HEK293 (cell line): ENCODE measurements around the gene USP21.

ENCODE experiments used
- CTCF ChIA-PET: fragments of 350-600 bp; formaldehyde crosslinking; extraction: SDS; loops from one replicate; lab custom pipeline; 2021; ENCODE audit warnings: antibody characterized with exemption; lab: Yijun Ruan, JAX
- POLR2A ChIA-PET: fragments of 300-600 bp; formaldehyde crosslinking; extraction: SDS; loops from one replicate; lab custom pipeline; 2020; ENCODE audit warnings: antibody characterized with exemption, inconsistent platforms; lab: Yijun Ruan, JAX
- H3K27ac ChIP-seq: fragments of 200-500 bp; sonication (Bioruptor generic); 2 replicates; pipeline ENCODE4 v1.5.1; 2014; ENCODE audit warnings: low read depth, low read length, control low read depth, inconsistent platforms; ENCODE audit errors: extremely low read depth
- H3K36me3 ChIP-seq, 2 experiments: fragments of 200-500 bp in 1 of 2; sonication (Bioruptor generic) in 1 of 2; 1 replicate in 1 of 2; 2 replicates in 1 of 2; pipeline ENCODE4 v1.5.1; 2014 to 2017; ENCODE audit warnings: inconsistent platforms in 2 of 2, low read length in 2 of 2; ENCODE audit not compliant: control insufficient read depth in 2 of 2, insufficient read depth in 1 of 2
- H3K4me1 ChIP-seq: fragments of 200-500 bp; sonication (Bioruptor generic); 2 replicates; pipeline ENCODE4 v1.5.1; 2014; ENCODE audit warnings: mild to moderate bottlenecking, low read length, inconsistent platforms; ENCODE audit not compliant: control insufficient read depth, insufficient read depth
- H3K4me3 ChIP-seq: 2 replicates; pipeline ENCODE4 v1.5.1; 2011; ENCODE audit warnings: low read depth, mild to moderate bottlenecking, control low read depth, low read length, moderate library complexity
- H3K9me3 ChIP-seq: fragments of 200-500 bp; sonication (Bioruptor generic); 2 replicates; pipeline ENCODE4 v1.5.1; 2014; ENCODE audit warnings: low read depth, low read length, inconsistent platforms; ENCODE audit not compliant: control insufficient read depth, insufficient read depth
- AEBP2 ChIP-seq: fragments of 450-650 bp; formaldehyde crosslinking; IDR thresholded peaks from 2 replicates; pipeline ENCODE4 v1.5.1; 2016; ENCODE audit warnings: missing biosample characterization, missing genetic modification characterization, borderline replicate concordance
- KLF16 ChIP-seq: fragments of 450-650 bp; formaldehyde crosslinking; IDR thresholded peaks from 2 replicates; pipeline ENCODE4 v1.5.1; 2017; ENCODE audit warnings: missing biosample characterization, missing genetic modification characterization
- ZNF155 ChIP-seq: fragments of 450-650 bp; formaldehyde crosslinking; IDR thresholded peaks from 2 replicates; pipeline ENCODE4 v1.5.1; 2016; ENCODE audit warnings: missing biosample characterization, missing genetic modification characterization
- ZNF239 ChIP-seq: fragments of 450-650 bp; formaldehyde crosslinking; IDR thresholded peaks from 2 replicates; pipeline ENCODE4 v1.5.1; 2016; ENCODE audit warnings: missing biosample characterization, missing genetic modification characterization
- ZNF274 ChIP-seq, 2 experiments: fragments of 200-500 bp in 1 of 2; fragments of 450-650 bp in 1 of 2; sonication (Bioruptor generic) in 1 of 2; formaldehyde crosslinking in 1 of 2; IDR thresholded peaks; 2 replicates each; pipeline versions ENCODE4 v1.5.1 to v1.6.1; 2014 to 2016; ENCODE audit warnings: borderline replicate concordance in 1 of 2, inconsistent platforms in 1 of 2, low read length in 1 of 2, missing biosample characterization in 1 of 2, missing genetic modification characterization in 1 of 2
- ZNF48 ChIP-seq: fragments of 450-650 bp; formaldehyde crosslinking; IDR thresholded peaks from 2 replicates; pipeline ENCODE4 v1.5.1; 2016; ENCODE audit warnings: missing biosample characterization, missing genetic modification characterization
- ZNF585B ChIP-seq: fragments of 450-650 bp; formaldehyde crosslinking; IDR thresholded peaks from 2 replicates; pipeline ENCODE4 v1.5.1; 2016; ENCODE audit warnings: missing biosample characterization, missing genetic modification characterization
- ZNF596 ChIP-seq: fragments of 450-650 bp; IDR thresholded peaks from 2 replicates; pipeline ENCODE4 v1.5.0; 2018; ENCODE audit warnings: missing biosample characterization, mild to moderate bottlenecking, missing genetic modification characterization, moderate library complexity
- ZNF837 ChIP-seq: fragments of 450-650 bp; formaldehyde crosslinking; IDR thresholded peaks from 2 replicates; pipeline ENCODE4 v1.5.1; 2016; ENCODE audit warnings: missing biosample characterization, missing genetic modification characterization
- ZSCAN5A ChIP-seq: fragments of 450-650 bp; formaldehyde crosslinking; IDR thresholded peaks from 2 replicates; pipeline ENCODE4 v1.5.1; 2016; ENCODE audit warnings: missing biosample characterization, missing genetic modification characterization
- TF ChIP-seq, protein P1 (sequence below): fragments of 450-650 bp; formaldehyde crosslinking; IDR thresholded peaks from 2 replicates; pipeline ENCODE4 v1.5.1; 2017; ENCODE audit warnings: missing biosample characterization, missing genetic modification characterization
- TF ChIP-seq, protein P2 (sequence below): fragments of 450-650 bp; formaldehyde crosslinking; IDR thresholded peaks from 2 replicates; pipeline ENCODE4 v1.5.1; 2017; ENCODE audit warnings: missing biosample characterization, missing genetic modification characterization

The USP21 gene

GRCh38 chr1:161193561-161194235, 34.4 kb downstream of the USP21 start:
- ChIA-PET POLR2A (no interaction called here), CTCF (interaction anchor here (0.6 to 4.5 kb wide), 16 partner anchors 9 to 668 kb away, joined by 3 to 45 read pairs (median 6); partner anchors contain the start of genes APOA2, NDUFS2 and TOMM40L)
- TF ChIP-seq ZNF155 (tag by site-specific recombination): no peak
- no peak for TF ChIP-seq ZNF585B (tag by site-specific recombination)
- TF ChIP-seq AEBP2: no peak
- TF ChIP-seq ZNF274 (IDR thresholded peaks at IDR 0.05; ENCODE audit: low read length): no peak
- no peak for TF ChIP-seq ZNF274 (tag by site-specific recombination; IDR thresholded peaks at IDR 0.05; ENCODE audit: borderline replicate concordance)
- H3K4me1 ChIP-seq: 0 out of 2 replicates have a peak, but pooled peaks cover 6% of the 10 kb centered on the region
- H3K4me3 ChIP-seq: no peak overlapping the region
- H3K27ac ChIP-seq: no peak overlapping the region
- no peaks in the 10 kb centered on the region for H3K9me3 ChIP-seq
- H3K36me3 ChIP-seq: no peaks in the 10 kb centered on the region

DNA sequence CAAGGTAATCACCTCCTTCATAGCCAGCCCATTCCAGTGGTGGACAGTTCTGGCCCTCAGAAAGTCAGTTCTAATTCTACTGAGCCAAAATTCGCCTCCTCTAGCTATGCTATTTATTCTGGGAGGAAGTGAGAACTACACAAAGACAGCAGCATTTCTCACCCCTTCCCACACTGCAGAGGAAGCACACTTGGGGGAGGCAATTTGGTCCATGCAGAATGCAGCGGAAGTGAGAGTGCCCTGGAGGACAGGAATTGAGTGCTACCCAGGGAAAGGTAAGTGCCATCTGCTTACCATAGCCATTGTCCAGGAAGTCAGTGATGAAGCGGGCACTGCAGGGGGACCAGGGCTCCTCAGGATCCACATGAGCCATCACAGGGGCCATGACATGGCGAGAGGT, 35.9 kb downstream of the USP21 start:
- no peak overlapping the region for H3K4me3 ChIP-seq
- 0 out of 2 replicates have a peak, but pooled peaks cover 6% of the 10 kb centered on the region for H3K4me1 ChIP-seq
- ChIA-PET CTCF (interaction anchor here (2.1 to 4.5 kb wide), 3 partner anchors 11 to 15 kb away, joined by 7 to 39 read pairs (median 31); no protein-coding TSS in a partner anchor), POLR2A (no interaction called here)
- H3K36me3 ChIP-seq: no peaks in the 10 kb centered on the region
- no peaks in the 10 kb centered on the region for H3K9me3 ChIP-seq
- TF ChIP-seq ZNF585B (tag by site-specific recombination) (no peak), KLF16 (tag by site-specific recombination) (no peak), ZNF48 (no peak), ZNF596 (tag by site-specific recombination) (no peak), ZNF155 (tag by site-specific recombination) (no peak), AEBP2 (no peak), ZSCAN5A (no peak), ZNF837 (tag by site-specific recombination) (no peak), ZNF239 (no peak)
- TF ChIP-seq, protein P1, sequence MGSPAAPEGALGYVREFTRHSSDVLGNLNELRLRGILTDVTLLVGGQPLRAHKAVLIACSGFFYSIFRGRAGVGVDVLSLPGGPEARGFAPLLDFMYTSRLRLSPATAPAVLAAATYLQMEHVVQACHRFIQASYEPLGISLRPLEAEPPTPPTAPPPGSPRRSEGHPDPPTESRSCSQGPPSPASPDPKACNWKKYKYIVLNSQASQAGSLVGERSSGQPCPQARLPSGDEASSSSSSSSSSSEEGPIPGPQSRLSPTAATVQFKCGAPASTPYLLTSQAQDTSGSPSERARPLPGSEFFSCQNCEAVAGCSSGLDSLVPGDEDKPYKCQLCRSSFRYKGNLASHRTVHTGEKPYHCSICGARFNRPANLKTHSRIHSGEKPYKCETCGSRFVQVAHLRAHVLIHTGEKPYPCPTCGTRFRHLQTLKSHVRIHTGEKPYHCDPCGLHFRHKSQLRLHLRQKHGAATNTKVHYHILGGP: no peak
- TF ChIP-seq, protein P2, sequence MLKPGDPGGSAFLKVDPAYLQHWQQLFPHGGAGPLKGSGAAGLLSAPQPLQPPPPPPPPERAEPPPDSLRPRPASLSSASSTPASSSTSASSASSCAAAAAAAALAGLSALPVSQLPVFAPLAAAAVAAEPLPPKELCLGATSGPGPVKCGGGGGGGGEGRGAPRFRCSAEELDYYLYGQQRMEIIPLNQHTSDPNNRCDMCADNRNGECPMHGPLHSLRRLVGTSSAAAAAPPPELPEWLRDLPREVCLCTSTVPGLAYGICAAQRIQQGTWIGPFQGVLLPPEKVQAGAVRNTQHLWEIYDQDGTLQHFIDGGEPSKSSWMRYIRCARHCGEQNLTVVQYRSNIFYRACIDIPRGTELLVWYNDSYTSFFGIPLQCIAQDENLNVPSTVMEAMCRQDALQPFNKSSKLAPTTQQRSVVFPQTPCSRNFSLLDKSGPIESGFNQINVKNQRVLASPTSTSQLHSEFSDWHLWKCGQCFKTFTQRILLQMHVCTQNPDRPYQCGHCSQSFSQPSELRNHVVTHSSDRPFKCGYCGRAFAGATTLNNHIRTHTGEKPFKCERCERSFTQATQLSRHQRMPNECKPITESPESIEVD: no peak
- TF ChIP-seq, all 188 proteins: peak for 0
- no peak overlapping the region for H3K27ac ChIP-seq
